HT1080 (cell line): ENCODE data around the gene SLC7A14. TPM values are rescaled to one million over a fixed set of nuclear protein-coding genes. Genes with fewer than 3 reads are reported as not detected.

Experiments
- DNase-seq: peaks from one replicate; pipeline ENCODE4 v3.0.0-alpha.2; 2015; ENCODE audit warnings: low read depth
- total RNA-seq: library from RNA; depleted of rRNA; stranded (reverse); fragments of >200 nt; shearing (Covaris generic); gene quantifications from 2 replicates; pipeline ENCODE4 v1.2.3, GENCODE V29; 2014

The SLC7A14 gene
- total RNA-seq, 1 experiment from 2014 or later, result not detected

DNA sequence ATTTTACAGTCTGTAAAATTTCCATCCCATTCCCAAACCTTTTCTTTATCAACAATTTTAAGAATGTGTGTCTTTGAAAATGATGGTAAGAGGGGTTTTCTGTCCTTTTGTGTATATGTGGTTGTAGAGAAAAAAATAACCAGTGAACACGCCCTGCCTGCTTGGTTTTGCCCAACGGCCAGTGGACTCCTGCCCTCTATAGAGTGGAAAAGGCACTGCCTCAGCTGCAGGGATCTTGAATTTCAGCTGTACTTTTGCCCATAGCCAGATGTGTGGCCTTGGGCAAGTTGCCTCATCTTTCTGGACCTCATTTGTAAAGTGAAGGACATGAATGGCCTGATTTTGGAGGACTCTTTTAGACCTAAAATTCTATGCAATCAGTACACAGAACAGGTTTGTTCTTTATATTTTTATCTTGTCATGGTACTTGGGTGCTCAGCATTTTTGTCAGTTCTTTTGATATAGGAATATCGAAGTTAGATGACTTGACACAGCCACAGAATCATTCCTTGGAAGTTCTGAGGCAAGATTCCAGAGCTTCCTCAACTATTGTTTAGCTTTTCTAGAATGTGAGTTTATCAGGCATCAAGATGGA is 86.2 kb downstream of the SLC7A14 start:
- DNase-seq, result peak; percentile 54

DNA sequence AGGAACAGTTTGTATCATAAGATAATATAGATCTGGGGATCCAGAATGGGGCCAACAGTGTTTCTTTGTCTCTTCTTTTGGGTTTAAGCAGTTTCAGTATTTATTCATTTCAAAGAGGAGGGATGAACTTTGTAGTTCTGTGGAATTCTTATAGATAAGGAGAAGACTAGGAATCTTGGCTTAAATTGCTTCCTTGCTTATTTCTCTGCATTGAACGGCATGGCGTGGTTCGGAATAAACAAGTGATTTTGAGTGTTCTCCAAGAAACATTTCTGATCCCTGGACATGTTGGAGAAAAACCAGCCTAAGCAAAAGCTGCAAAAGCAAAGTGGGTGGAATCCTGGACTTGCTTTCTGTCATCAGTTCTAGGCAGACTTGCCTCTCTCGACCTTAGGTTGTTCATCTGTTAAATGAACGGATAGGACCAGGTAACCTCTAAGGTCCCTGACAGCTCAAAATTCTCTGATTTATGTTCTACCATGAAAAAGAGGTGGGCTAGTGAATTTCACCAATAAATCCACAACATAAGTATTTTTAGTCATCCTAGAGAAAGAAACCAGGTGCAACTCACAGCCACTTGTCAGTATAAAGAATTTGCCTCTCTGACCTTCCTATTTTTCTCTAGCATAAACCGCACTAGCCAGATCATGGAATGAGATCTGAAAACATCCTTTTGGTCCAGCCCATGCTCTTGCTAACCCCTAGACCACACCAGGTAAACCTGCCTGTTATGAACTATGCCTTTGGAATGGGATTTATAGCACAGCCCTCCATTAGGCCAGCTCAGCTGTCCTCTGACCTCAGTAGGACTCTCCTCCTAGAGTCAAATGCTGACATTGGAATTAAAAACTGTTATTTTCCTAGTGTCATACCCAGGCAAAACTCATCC is 88.4 kb downstream of the SLC7A14 start:
- DNase-seq, result no peak

DNA sequence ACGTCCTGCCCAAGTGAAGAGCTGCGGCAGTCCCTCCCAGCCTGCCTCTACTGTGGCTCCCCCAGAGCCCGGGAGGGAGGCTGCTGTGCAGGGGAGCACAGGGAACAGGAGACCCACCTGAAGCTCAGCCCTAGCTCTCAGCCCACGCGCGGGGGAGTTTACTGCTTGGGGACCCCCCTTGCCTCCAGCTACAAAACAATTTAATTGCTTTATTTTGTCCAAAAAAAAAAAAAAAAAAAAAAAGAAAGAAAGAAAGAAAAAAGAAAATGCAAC is 89.1 kb downstream of the SLC7A14 start:
- no peak for DNase-seq

DNA sequence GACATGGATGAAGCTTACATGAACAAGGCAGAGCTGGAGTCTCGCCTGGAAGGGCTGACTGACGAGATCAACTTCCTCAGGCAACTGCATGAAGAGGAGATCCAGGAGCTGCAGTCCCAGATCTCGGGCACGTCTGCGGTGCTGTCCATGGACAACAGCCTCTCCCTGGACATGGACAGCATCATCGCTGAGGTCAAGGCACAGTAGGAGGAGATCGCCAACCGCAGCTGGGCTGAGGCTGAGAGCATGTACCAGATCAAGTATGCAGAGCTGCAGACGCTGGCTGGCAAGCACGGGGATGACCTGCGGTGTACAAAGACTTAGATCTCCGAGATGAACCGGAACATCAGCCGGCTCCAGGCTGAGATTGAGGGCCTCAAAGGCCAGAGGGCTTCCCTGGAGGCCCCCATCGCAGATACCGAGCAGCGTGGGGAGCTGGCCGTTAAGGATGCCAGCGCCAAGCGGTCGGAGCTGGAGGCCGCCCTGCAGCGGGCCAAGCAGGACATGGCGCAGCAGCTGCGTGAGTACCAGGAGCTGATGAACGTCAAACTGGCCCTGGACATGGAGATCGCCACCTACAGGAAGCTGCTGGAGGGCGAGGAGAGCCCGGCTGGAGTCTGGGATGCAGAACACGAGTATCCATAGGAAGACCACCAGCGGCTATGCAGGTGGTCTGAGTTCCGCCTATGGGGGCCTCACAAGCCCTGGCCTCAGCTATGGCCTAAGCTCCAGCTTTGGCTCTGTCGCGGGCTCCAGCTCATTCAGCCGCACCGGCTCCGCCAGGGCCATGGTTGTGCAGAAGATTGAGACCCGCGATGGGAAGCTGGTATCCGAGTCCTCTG is 89.6 kb downstream of the SLC7A14 start:
- no peak for DNase-seq

DNA sequence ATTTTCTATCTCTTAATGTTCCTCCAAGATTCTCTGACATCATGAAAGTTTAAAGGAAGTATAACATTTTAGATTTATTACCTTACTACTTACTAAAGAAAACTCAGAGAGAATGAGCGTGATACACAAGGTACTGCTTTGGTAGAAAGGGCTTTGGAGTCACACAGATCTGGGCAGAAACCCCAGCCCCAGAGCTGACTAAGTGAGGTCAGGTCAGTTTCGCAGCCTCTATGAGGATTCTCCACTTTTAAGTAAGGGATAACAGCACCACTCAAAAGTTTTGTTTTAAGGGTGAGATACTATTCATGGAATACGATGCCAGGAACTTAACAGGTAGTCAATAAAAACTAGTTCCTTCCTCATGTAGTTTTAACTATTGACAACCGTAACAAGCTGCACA is 91.1 kb downstream of the SLC7A14 start:
- DNase-seq, result no peak

DNA sequence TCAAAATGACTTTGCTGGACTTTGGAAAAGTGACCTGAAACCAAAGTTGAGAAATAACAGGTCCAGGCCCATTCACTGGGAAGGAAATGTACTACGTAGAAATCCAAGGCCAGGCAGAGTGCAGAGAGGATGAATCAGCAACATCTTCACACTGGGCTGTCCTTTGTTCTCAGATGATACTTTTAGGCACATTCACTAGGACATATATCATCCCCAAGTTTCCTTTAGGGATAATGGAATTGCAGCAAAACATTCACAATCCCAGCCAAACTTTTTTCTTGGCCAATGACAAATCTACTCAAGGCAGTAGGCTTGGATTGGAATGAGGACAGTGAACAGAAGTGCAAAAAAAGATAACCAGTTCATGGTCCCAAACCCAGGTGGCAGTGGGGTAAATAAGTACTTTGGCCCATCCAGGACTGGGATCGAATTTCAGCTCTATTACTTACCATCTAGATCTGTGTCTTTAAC is 92.1 kb downstream of the SLC7A14 start:
- DNase-seq, result peak; percentile 65

DNA sequence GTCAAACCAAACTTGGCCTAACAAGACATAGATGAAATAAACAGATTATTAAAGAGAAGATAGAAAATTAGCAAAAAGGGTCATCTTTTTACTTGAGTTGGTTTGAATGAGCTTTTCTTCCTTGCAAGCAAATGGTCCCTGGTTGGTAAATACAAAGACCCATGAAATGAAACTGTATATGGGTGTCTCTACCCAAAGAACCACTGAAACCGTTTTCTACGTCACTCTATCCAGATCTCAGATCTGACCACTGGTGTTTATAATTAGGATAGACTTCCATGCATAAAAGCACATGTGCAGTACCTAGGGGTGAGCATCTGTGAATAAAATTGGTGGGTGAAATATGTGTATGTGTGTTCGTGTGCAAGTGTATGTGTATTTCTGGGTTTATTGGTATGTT is 94.0 kb downstream of the SLC7A14 start:
- no peak for DNase-seq

DNA sequence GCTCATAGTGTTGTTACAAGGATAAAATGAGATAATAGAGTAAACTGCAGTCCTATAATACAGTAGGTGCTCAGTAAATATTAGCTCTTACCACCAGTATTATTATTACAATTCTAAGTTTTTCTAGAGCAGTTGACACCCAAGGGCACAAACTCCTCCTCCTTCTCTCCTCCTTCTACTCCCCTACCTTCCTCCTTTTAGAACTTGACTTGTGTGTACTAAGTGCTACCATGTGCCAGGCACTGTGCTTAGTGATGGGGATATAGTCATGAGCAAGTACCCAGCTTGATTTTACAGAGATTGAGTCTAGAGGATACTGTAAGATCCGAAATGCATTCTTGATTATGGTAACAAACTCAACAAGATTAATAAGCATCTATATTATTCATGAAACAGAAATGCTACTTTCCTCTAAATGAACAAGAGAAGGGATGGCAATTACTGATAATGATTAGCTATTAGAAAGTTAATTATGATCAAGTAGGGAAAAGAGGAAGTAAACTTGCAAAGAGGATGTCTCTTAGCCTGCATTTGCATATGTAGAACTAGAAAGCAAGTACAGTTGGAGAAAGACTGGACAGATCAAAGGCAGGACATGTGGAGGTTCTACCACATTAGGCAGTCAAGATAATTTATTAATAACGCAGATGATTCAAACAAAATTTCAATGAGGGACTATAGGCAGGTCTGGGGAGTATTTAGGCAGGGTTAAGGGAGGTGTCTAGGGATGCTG is 94.9 kb downstream of the SLC7A14 start:
- DNase-seq, result peak; percentile 28

DNA sequence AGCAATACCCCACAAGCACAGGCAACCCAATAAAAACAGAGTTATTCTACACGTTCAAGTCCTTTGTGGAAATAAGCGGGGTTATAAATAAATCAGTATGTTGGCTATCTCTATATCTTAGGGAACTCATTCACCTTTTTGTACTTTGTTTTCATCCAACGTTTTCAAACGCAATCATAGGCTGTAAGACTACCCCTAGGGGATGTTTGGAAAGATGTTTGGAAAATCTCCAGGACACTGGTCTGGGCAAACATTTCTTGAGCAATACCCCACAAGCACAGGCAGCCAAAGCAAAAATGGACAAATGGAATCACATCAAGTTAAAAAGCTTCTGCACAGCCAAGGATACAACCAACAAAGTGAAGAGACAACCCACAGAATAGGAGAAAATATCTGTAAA is 97.1 kb downstream of the SLC7A14 start:
- peak; percentile 21 for DNase-seq

DNA sequence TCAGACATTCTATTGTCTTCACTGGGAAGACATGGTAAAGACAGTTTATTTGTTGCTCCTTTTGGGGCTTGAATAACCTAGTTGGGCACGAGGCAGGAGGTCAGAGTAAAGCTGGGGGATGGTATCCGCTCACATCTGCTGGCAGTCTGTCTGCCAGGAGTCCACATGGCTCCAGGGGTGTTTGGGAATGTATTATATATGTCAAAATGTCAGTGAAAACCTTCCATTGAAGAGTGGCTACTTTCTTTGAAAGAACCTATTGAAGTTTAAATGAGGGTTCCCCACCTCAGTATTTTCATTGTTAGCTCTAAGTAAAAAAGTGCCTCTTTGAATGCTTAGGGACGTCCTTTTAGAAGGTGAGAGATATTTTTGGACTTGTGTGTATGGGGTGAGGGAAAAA is 98.8 kb downstream of the SLC7A14 start:
- DNase-seq, result no peak

DNA sequence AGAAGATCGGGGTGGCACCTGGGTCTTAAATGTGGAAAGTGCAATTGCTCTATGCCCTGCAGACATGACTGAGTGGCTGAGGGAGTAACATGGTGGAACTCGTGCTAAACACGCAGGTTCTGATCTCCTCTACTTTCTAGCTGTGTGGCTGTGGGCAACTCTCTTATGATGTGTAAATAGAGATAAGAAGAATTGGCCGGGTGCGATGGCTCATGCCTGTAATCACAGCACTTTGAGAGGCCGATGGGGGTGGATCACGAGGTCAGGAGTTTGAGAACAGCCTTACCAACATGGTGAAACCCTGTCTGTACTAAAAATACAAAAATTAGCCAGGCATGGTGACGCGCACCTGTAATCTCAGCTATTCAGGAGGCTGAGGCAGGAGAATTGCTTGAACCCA is 99.5 kb downstream of the SLC7A14 start:
- no peak for DNase-seq

DNA sequence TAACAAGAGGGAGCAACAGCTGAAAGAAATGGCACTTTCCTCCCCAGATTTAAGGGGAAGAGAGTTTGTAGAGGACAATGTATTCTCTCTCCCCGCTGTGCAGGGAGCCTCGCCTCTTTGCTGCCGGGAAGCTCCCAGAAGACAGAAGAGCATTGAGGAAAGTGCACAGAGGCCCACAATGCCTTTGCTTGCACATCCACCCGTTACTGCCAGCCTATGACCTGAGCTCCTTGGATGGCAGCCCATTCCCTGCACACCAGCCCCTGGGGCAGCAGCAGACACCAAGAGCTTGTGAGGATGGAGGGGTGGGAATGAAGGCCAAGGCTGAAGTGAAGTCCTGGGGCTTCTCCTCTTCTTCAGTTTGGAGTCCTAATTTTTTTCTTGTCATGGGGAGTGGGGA is 100.2 kb downstream of the SLC7A14 start:
- no peak for DNase-seq

DNA sequence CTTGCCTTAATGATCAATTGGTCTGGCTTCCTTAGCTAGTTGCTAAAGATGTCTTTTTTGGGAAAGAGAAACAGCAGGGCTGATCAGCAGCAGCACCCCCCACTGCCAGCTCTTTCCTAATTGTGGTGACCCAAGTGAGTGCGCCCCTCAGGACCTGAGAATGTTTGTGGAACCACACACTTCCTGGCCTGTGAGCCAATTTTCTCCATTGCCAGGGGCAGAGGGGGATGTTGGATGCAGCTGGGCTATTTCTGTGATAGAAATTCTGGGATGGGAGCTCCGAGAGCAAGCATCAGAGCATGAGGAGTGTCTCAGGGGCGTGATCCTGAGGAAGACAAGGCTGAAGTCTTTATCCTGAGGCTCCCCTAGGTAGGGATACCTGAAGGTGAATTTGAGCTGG is 100.6 kb downstream of the SLC7A14 start:
- no peak for DNase-seq

DNA sequence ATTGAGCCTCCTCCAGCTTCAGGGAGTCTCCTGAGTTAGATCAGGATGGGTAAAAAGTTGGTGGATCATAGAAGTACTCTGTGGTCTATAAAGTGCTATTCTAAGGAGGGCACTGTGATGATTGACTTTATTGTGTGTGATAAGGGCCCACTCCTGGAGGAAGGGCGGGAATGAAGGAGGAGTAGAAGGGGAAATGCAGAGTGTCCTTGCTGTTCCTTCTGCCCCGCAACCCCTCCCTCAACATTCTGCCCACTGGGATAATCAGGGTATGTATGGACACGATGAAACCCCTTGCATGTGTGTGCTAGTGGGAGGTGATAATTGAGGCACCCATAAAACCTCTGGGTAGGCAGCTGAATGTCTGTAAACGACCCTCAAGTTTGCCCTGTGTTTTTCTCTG is 101.0 kb downstream of the SLC7A14 start:
- DNase-seq, result no peak

DNA sequence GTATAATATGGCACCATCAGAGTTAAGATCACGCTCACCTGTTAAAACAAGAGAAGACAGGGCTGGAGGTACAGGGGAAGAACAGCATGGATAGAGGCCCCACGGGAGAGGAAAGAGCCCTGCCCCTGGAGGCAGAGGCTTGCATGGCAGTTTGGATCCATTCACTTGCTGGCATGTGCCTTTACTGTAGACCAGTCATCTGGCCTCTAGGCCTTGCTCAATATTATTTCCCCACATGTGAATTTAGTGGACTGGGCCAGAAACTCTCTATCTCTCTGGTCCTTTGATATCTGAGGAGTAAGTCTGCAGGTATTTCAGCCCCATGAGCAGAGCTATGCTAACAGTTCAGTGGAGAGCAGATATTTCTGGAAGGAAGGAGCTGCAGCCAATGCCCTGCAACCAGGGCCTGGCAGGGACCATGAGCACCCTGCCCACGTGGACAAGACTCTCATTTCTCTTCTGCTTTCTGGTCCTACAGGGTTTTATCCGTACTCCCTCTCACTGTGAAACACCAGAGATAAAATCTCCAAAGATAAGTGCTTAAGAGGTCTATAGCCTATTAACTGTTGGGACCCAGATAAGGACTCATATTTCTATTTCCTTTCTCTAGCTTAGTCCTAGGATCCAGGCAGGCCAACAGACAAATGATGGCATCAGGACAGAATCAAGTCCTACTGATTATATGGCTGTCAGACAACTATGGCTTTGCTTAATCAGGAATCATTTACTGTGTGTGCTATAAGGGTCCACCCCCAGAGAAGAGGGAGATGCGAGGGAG is 102.2 kb downstream of the SLC7A14 start:
- no peak for DNase-seq

DNA sequence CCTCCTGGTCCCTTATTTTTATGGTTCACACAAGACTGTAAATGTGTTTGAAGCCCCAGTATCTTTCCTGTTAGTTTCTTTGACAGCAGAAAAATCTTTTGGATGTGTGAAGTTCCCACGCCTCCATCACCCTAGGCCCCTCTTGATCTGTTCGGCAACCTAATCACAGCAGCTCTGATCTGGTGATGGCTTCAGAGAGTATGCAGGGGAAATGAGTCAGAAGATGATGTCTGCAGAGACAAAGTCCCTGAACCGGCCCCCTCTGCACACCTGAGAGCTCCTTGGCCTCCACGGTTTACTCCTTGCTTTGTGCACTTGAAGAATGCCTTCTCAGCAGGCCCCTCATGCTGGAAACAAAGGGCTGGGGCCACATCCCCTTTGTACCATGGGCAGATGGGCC is 103.7 kb downstream of the SLC7A14 start:
- peak; percentile 56 for DNase-seq

DNA sequence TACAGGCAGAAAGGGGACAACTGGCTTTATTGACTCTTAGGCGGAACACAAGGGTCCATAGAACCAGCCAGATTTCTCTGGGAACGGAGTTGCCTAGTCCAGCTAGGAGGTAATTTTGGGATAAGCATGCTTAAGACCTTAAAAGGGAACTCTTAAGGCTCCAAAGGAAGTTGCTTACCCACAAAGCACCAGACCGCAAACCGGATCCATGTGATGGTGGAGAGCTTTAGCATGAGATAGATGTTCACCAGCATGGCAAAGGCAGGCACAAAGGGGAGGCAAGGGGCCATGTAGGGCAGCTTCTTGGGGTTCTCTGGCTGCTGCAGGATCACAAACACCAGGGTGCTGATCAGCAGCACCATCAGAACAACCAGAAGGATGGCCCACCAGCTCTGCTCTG is 105.8 kb downstream of the SLC7A14 start:
- DNase-seq, result no peak

DNA sequence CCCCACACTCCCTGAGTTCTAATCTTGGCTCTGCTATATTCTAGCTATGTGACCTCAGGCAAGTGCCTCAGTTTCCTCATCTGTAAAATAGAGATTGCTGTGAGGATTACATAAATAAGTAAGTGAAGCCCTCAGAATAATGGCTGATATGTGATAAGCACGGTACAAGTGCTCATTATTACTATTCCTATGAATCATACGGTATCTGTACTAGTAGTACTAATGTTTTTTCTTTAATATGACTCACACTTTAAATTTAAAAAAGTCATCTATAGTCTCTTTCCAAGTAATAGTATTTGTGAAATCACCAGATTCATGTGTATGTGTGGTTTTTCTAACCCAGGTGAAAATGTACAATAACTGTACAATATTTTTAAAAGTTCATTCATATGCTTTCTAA is 108.5 kb downstream of the SLC7A14 start:
- DNase-seq, result peak; percentile 24

DNA sequence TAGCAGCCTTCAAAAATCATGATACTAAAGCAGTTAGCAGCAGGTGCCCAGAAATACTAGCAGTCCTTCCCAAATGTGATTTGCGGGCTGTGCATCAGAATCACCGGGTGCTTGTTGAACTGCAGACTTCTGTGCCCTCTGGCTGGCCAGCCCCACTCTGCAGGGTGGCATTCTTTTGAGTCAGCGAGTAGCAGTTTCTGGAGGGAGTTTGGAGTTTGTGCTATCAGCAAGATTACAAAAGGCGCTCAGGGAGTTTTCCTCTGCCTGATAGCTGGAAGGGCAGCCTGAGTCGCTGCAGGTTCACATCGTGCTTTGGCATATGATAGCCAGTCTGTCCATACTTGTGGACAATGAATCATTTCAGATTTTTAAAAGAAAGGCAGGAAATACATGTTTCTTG is 109.6 kb downstream of the SLC7A14 start:
- no peak for DNase-seq

DNA sequence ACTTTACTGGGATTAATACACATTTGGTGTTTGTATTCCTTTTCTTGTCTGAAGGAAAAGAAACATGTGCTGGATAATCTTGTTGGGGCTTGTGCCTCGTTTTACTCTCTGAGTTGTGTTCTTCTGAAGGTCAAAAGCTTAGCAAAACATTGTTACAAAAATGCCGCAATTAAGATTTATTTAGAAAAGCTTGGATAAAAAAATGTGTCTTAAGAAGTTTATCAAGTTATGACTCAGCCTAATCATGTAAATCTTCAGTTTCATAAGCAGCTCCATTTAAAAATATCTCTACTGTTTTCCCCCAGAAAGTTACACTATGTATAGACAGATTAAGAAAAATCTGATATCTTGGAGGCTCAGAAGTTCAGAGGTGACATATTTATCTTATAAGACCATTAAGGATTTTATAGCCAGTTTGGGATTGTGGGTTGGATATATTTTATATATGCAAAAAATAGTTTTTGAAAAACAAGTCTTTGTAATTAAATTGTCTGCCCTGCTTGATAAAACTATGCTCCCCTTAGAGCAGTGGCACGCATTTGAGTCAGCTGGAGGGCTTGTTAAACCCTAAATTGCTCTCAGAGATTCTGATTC is 110.7 kb downstream of the SLC7A14 start:
- DNase-seq, result no peak
